ENCODE results near the gene CLEC18B. TPM values are rescaled to one million over a fixed set of nuclear protein-coding genes. Genes with fewer than 3 reads are reported as not detected.
A peak's percentile ranks its signal among the peaks of the same experiment; 100 is the strongest.

The CLEC18B gene
- total RNA-seq, 4 donors from 2014 or later = 0.32 to 1.4 TPM; not detected in 2

GRCh38 chr16:74465851-74466685, 44.8 kb upstream of the CLEC18B start:
- intact Hi-C loops (cut with DNase I; ENCODE audit: low total_unique reads) = no loop called here
- no peak for TF ChIP-seq POLR2A (IDR thresholded peaks at IDR 0.05)
- TF ChIP-seq POLR2AphosphoS5 (IDR thresholded peaks at IDR 0.05) = no peak
- TF ChIP-seq CTCF (IDR thresholded peaks at IDR 0.05) = no peak
- TF ChIP-seq EP300 (IDR thresholded peaks at IDR 0.05; ENCODE audit: low read depth) = no peak
- 66 to 73% methylated on average over 5 to 6 of the region's 6 CpGs for WGBS, 2 donors (ENCODE audit: low coverage in 1 of 2)
- no peak for DNase-seq
- Histone ChIP-seq H3K27me3 (no peaks in the 10 kb centered on the region), H3K27ac (no peak overlapping the region), H3K4me3 (no peak overlapping the region), H3K4me1 (no peaks in the 10 kb centered on the region), H3K36me3 (peaks cover 0 to 76% (median 31%) of the 10 kb centered on the region in 4 donors), H3K9me3 (no peaks in the 10 kb centered on the region)
- in situ Hi-C loops (cut with MboI; ENCODE audit: low pct_ligation_motif_present in 1 of 4, low pct_unique_long_range_greater_than_20kb in 1 of 4, low sequenced_read_pairs in 3 of 4) = loop anchor here in 2 of 4 donors (25.0 kb wide), 1 partner anchor 146 kb away; the partner anchor contains the start of gene GLG1 (in 2 of the 2)

- TF ChIP-seq CTCF (IDR thresholded peaks at IDR 0.05) (no peak), POLR2AphosphoS5 (IDR thresholded peaks at IDR 0.05) (no peak)
These were observed 44.0 kb upstream of the CLEC18B start for GRCh38 chr16:74465281-74465680.

GRCh38 chr16:74463888-74464287, 42.6 kb upstream of the CLEC18B start:
- WGBS, 2 donors (ENCODE audit: low coverage in 1 of 2) = 88% methylated on average over 2 of the region's 2 CpGs; no CpG with 5 or more reads in 1 of the 2 donors
- H3K9me3 ChIP-seq = no peaks in the 10 kb centered on the region
- no peak overlapping the region for H3K4me3 ChIP-seq
- no peak overlapping the region for H3K27ac ChIP-seq
- in situ Hi-C loops (cut with MboI; ENCODE audit: low pct_ligation_motif_present in 1 of 4, low pct_unique_long_range_greater_than_20kb in 1 of 4, low sequenced_read_pairs in 3 of 4) = loop anchor here in 2 of 4 donors (25.0 kb wide), 1 partner anchor 148 kb away; the partner anchor contains the start of gene GLG1 (in 2 of the 2)
- no peak for TF ChIP-seq POLR2A (IDR thresholded peaks at IDR 0.05)
- no peak for TF ChIP-seq EP300 (IDR thresholded peaks at IDR 0.05; ENCODE audit: low read depth)
- no peak for TF ChIP-seq POLR2AphosphoS5 (IDR thresholded peaks at IDR 0.05)
- no peak for TF ChIP-seq CTCF (IDR thresholded peaks at IDR 0.05)
- no peaks in the 10 kb centered on the region for H3K4me1 ChIP-seq
- intact Hi-C loops (cut with DNase I; ENCODE audit: low total_unique reads) = no loop called here
- no peak for DNase-seq
- peaks cover 0 to 76% (median 23%) of the 10 kb centered on the region in 4 donors for H3K36me3 ChIP-seq
- no peaks in the 10 kb centered on the region for H3K27me3 ChIP-seq

More at GRCh38 chr16:74465281-74465680, 44.0 kb upstream of the CLEC18B start:
- Histone ChIP-seq H3K9me3 (no peaks in the 10 kb centered on the region), H3K4me3 (no peak overlapping the region), H3K4me1 (no peaks in the 10 kb centered on the region), H3K27ac (no peak overlapping the region), H3K36me3 (peaks cover 0 to 77% (median 29%) of the 10 kb centered on the region in 4 donors), H3K27me3 (no peaks in the 10 kb centered on the region)
- intact Hi-C loops (cut with DNase I; ENCODE audit: low total_unique reads) (no loop called here), in situ Hi-C loops (cut with MboI; ENCODE audit: low pct_ligation_motif_present in 1 of 4, low pct_unique_long_range_greater_than_20kb in 1 of 4, low sequenced_read_pairs in 3 of 4) (loop anchor here in 2 of 4 donors (25.0 kb wide), 1 partner anchor 147 kb away; the partner anchor contains the start of gene GLG1 (in 2 of the 2))
- no peak for DNase-seq
- 90% methylated on average over 7 of the region's 7 CpGs; no CpG with 5 or more reads in 1 of the 2 donors for WGBS, 2 donors (ENCODE audit: low coverage in 1 of 2)

- in situ Hi-C loops (cut with MboI; ENCODE audit: low pct_ligation_motif_present in 1 of 4, low pct_unique_long_range_greater_than_20kb in 1 of 4, low sequenced_read_pairs in 3 of 4) = loop anchor here in 2 of 4 donors (25.0 kb wide), 1 partner anchor 150 kb away; the partner anchor contains the start of gene GLG1 (in 2 of the 2)
- intact Hi-C loops (cut with DNase I; ENCODE audit: low total_unique reads) = no loop called here
- H3K4me1 ChIP-seq = no peaks in the 10 kb centered on the region
- H3K36me3 ChIP-seq = peaks cover 0 to 76% (median 20%) of the 10 kb centered on the region in 4 donors
- TF ChIP-seq POLR2A (IDR thresholded peaks at IDR 0.05) = no peak
- no peak for TF ChIP-seq EP300 (IDR thresholded peaks at IDR 0.05; ENCODE audit: low read depth)
- no peak for TF ChIP-seq CTCF (IDR thresholded peaks at IDR 0.05)
- no peak for TF ChIP-seq POLR2AphosphoS5 (IDR thresholded peaks at IDR 0.05)
- H3K9me3 ChIP-seq = no peaks in the 10 kb centered on the region
- no peak for DNase-seq
- H3K27ac ChIP-seq = peak overlapping the region in 2 of 4 donors; percentile 17 to 44
- H3K4me3 ChIP-seq = no peak overlapping the region
- WGBS, 2 donors (ENCODE audit: low coverage in 1 of 2) = 96% methylated on average over 4 of the region's 4 CpGs; no CpG with 5 or more reads in 1 of the 2 donors
- H3K27me3 ChIP-seq = no peaks in the 10 kb centered on the region
These were observed 41.1 kb upstream of the CLEC18B start for GRCh38 chr16:74462361-74462760.

Measured in transverse colon (tissue), 4 donors.